NT2/D1 (cell line): Measurements from ENCODE around the gene RNU2-63P.

Experiments used
- DNase-seq: peaks from one replicate; pipeline ENCODE4 v3.0.0-alpha.2; 2011; ENCODE audit warnings: low read depth, low spot score
- H3K27me3 ChIP-seq: 2 replicates; pipeline ENCODE4 v1.6.0; 2011; ENCODE audit warnings: mild to moderate bottlenecking; ENCODE audit not compliant: insufficient read length, insufficient read depth
- H3K36me3 ChIP-seq: 2 replicates; pipeline ENCODE4 v1.6.1; 2011; ENCODE audit warnings: mild to moderate bottlenecking, low read length, mixed read lengths; ENCODE audit not compliant: insufficient read depth, insufficient read length
- H3K4me1 ChIP-seq: 2 replicates; pipeline ENCODE4 v1.5.1; 2011; ENCODE audit not compliant: insufficient read depth, insufficient read length
- H3K4me3 ChIP-seq: 2 replicates; pipeline ENCODE4 v1.5.1; 2011; ENCODE audit warnings: low read depth; ENCODE audit not compliant: insufficient read length
- H3K9ac ChIP-seq: 2 replicates; pipeline ENCODE4 v1.6.0; 2011; ENCODE audit warnings: low read depth; ENCODE audit not compliant: insufficient read length
- H3K9me3 ChIP-seq: 2 replicates; pipeline ENCODE4 v1.5.1; 2011; ENCODE audit warnings: mild to moderate bottlenecking, low read length; ENCODE audit not compliant: insufficient read depth
- SUZ12 ChIP-seq: IDR thresholded peaks from 2 replicates; pipeline ENCODE4 v1.6.1; 2011; ENCODE audit not compliant: insufficient read length, insufficient read depth; ENCODE audit errors: extremely low read depth
- YY1 ChIP-seq: IDR thresholded peaks from 2 replicates; pipeline ENCODE4 v1.6.1; 2011; ENCODE audit not compliant: insufficient read length, insufficient read depth
- ZNF274 ChIP-seq: IDR thresholded peaks from 2 replicates; pipeline ENCODE4 v1.6.1; 2011; ENCODE audit warnings: mild to moderate bottlenecking, low read depth, low read length

Gene RNU2-63P

DNA sequence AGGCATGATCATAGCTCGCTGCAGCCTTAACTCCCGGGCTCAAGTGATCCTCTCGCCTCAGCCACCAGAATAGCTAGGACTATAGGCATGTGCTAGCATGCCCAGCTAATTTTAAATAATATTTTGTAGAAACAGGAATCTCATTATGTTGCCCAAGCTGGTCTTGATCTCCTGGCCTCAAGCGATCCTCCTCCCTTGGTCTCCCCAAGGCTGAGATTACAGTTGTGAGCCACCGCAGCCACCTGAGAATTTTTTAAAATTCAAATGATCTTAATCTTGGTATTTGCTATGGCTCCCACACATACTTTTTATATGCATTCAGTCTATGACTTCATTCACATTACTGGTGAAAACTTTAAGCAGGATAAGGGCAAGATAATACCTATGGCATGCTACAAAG, 26.1 kb upstream of the RNU2-63P start:
- Histone ChIP-seq H3K4me3 (no peak overlapping the region), H3K9me3 (no peaks in the 10 kb centered on the region), H3K36me3 (peaks cover 6% of the 10 kb centered on the region), H3K9ac (no peak overlapping the region), H3K27me3 (no peaks in the 10 kb centered on the region), H3K4me1 (no peaks in the 10 kb centered on the region)
- TF ChIP-seq ZNF274 (no peak), YY1 (no peak)
- DNase-seq: no peak

- TF ChIP-seq SUZ12 (no peak), ZNF274 (no peak), YY1 (no peak)
- DNase-seq: no peak
Observed at GRCh38 chr2:88038263-88039105, 22.1 kb upstream of the RNU2-63P start.

DNA sequence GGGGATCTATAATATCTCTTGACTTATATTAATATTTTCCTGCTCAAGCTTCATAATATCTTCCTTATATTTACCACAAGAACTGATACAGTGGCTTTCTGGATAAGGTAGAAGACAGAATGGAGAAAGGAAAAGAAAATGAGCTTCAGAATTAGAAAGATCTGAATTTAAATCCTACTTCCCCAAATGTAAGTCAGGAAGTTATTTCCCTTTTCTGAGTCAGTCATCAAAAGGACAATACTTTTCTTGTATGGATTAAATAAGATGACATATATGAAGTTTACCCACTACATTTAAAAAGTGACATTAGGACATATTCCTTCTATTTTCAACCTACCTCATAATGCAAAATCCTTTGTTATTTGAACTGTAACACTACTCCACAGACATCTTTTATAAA, 20.3 kb upstream of the RNU2-63P start:
- DNase-seq: no peak
- H3K27me3 ChIP-seq: no peaks in the 10 kb centered on the region
- H3K4me3 ChIP-seq: no peak overlapping the region
- no peak overlapping the region for H3K9ac ChIP-seq
- TF ChIP-seq YY1: no peak
- no peak for TF ChIP-seq SUZ12
- no peak for TF ChIP-seq ZNF274
- H3K36me3 ChIP-seq: peaks cover 42% of the 10 kb centered on the region
- no peaks in the 10 kb centered on the region for H3K9me3 ChIP-seq
- H3K4me1 ChIP-seq: no peaks in the 10 kb centered on the region

More at GRCh38 chr2:88038263-88039105, 22.1 kb upstream of the RNU2-63P start:
- Histone ChIP-seq H3K27me3 (no peaks in the 10 kb centered on the region), H3K4me1 (no peaks in the 10 kb centered on the region), H3K36me3 (peaks cover 30% of the 10 kb centered on the region), H3K9ac (no peak overlapping the region), H3K4me3 (no peak overlapping the region), H3K9me3 (no peaks in the 10 kb centered on the region)

DNA sequence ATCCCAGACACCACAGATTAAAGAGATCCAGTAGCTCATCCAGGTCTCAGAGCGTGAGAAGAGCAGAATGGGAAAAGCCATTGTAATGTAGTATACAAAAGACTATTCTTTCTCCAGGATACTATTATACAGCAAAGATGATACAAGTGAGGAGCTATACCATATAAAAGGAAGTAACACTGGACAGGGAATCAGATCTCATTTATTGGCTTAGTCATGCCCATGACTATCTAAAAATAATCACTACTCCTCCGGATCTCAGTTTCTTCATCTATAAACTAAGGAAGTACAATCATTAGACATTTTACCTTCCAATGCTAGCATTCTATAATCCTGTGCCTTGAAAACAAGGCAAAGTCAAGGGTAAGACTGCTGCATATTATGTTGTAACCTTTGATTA, 19.8 kb upstream of the RNU2-63P start:
- TF ChIP-seq YY1 (no peak), ZNF274 (no peak), SUZ12 (no peak)

DNA sequence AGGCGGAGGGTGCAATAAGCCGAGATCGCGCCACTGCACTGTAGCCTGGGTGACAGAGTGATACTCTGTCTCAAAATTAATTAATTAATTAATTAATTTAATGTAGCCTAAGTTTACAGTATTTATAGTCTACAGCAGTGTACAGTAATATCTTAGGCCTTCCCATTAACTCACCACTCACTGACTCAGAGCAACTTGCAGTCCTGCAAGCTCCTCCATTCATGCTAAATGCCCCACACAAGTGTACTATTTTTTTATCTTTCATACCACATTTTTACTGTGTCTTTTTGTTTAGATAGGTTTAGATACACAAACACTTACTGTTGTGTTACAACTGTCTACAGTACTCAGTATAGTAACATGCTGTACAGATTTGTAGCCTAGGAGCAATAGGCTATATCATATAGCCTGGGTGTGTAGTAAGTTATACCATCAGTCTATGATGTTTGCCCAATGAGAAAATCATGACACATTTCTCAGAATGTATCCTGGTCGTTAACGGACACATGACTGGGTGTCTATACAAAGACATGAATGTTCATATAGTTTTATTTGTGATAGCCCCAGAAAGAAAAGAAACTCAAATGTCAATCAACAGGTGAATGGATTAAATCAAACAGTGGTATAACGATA, 15.8 kb upstream of the RNU2-63P start:
- DNase-seq: no peak
- no peaks in the 10 kb centered on the region for H3K27me3 ChIP-seq
- no peaks in the 10 kb centered on the region for H3K9me3 ChIP-seq
- H3K4me1 ChIP-seq: no peaks in the 10 kb centered on the region
- no peak for TF ChIP-seq SUZ12
- TF ChIP-seq YY1: no peak
- H3K4me3 ChIP-seq: no peak overlapping the region
- no peak overlapping the region for H3K9ac ChIP-seq
- H3K36me3 ChIP-seq: peaks cover 50% of the 10 kb centered on the region

More for the DNA sequence above, 19.8 kb upstream of the RNU2-63P start:
- Histone ChIP-seq H3K9me3 (no peaks in the 10 kb centered on the region), H3K27me3 (no peaks in the 10 kb centered on the region), H3K9ac (no peak overlapping the region), H3K4me1 (no peaks in the 10 kb centered on the region), H3K36me3 (peaks cover 42% of the 10 kb centered on the region), H3K4me3 (no peak overlapping the region)
- DNase-seq: no peak

GRCh38 chr2:88028931-88029330, 12.6 kb upstream of the RNU2-63P start:
- Histone ChIP-seq H3K27me3 (no peaks in the 10 kb centered on the region), H3K9ac (no peak overlapping the region), H3K9me3 (no peaks in the 10 kb centered on the region), H3K4me1 (no peaks in the 10 kb centered on the region), H3K36me3 (peaks cover 26% of the 10 kb centered on the region), H3K4me3 (no peak overlapping the region)
- TF ChIP-seq ZNF274 (no peak), SUZ12 (no peak), YY1 (no peak)
- DNase-seq: no peak

DNA sequence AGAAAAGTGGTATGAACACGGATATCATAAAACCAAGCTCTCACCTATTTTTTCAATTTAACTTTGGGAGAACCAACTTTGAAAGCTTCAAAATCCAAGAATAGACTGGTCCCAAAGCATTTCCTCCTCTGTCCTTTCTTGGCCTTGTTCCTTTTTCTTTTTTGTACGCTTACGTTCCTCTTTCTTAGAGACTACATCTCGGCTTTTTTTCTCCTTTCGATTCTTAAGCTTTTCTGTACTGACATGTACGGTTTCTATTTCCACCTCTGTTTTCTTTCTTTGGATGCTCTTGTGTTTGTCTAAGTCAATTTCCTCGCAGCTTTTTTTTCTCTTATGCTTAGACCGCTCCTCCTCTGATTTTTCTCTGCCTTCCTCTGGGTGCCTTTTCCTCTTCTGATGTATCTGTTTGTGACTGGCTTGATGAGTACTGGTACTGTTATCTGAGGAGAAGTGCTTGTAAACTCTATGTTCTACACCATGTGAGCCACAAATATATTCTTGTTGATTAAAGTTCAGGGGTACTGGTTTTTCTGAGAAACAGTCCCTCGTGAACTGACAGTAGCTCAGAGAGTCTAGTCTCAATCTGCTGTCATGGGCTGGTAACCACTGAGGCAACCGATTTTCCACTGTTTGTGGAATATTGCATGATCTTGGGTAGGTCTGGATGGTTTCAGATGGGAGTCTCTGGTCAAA, 11.5 kb upstream of the RNU2-63P start:
- TF ChIP-seq YY1 (no peak), ZNF274 (no peak)
- Histone ChIP-seq H3K36me3 (peaks cover 20% of the 10 kb centered on the region), H3K9ac (no peak overlapping the region), H3K27me3 (no peaks in the 10 kb centered on the region), H3K4me3 (no peak overlapping the region), H3K4me1 (no peaks in the 10 kb centered on the region), H3K9me3 (no peaks in the 10 kb centered on the region)
- no peak for DNase-seq
